T-helper 1 cell treated with Interleukin-12 subunit alpha and Interleukin-12 subunit beta and Interleukin-4 antibody, amounts not matched to agents 30 μg/mL and 1 μg/mL, for 36 hours (primary cell): ENCODE data around the gene CLRN2.
"Not testable (repeated sequence)": the region's sequence is repeated elsewhere in the genome, so short reads cannot be mapped to it uniquely, and the experiment has no call there.

Experiments used
- H3K27ac Mint-ChIP-seq: one replicate; pipeline ENCODE4 v1.8.0; 2021; ENCODE audit warnings: mild to moderate bottlenecking, mixed read lengths
- H3K27me3 Mint-ChIP-seq: one replicate; pipeline ENCODE4 v1.8.0; 2021; ENCODE audit warnings: low read depth, mixed read lengths
- H3K36me3 Mint-ChIP-seq: one replicate; pipeline ENCODE4 v1.8.0; 2021; ENCODE audit warnings: low read depth, mixed read lengths
- H3K4me1 Mint-ChIP-seq: one replicate; pipeline ENCODE4 v1.8.0; 2021; ENCODE audit warnings: low read depth, mixed read lengths
- H3K4me3 Mint-ChIP-seq: one replicate; pipeline ENCODE4 v1.8.0; 2021; ENCODE audit warnings: mild to moderate bottlenecking, moderate library complexity, mixed read lengths
- H3K9me3 Mint-ChIP-seq: one replicate; pipeline ENCODE4 v1.8.0; 2021; ENCODE audit warnings: mixed read lengths

Gene CLRN2

DNA sequence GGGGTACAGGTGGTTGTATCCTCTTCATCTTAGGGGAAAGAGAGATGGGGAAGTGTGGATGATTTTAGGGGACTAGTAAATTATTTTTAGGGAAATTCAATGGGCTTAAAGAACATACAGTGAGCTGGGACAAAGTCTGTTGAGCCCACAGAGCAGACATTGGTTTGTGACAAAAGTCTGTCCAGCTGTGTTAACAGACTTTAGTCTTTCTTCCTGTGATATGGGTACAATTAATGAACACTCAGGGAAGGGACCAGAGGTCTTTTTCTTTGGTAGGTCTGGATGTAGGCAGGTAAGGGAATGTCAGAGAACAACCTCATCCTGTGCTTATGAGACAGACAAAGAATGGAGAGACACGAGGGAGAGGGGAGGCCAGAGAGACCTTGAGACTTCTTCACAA, 2.0 kb downstream of the CLRN2 start:
- H3K9me3 Mint-ChIP-seq = no peaks in the 10 kb centered on the region
- H3K36me3 Mint-ChIP-seq = no peaks in the 10 kb centered on the region
- no peak overlapping the region for H3K4me3 Mint-ChIP-seq
- H3K27ac Mint-ChIP-seq = no peak overlapping the region
- H3K27me3 Mint-ChIP-seq = peaks cover 25% of the 10 kb centered on the region
- H3K4me1 Mint-ChIP-seq = peaks cover 7% of the 10 kb centered on the region

DNA sequence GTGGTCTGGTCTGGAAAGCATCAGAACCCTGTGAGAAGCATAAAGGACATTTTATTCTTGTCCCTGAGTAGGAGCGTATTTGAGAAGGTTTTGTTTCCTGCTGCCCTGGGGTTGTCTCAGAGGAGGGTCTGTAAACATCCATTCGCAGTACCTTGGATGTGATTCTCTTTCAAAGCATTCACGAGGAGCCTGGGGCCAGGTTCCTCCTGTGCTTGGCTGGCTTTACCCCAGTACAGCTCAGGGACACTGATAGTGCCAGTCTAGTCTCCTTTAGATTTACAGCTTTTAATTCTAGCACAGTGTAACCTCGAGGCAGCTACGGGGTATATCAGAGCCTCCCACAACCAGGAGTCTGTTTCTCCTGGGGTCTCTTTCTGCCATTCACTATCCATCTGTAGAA, 2.7 kb downstream of the CLRN2 start:
- peaks cover 26% of the 10 kb centered on the region for H3K27me3 Mint-ChIP-seq

DNA sequence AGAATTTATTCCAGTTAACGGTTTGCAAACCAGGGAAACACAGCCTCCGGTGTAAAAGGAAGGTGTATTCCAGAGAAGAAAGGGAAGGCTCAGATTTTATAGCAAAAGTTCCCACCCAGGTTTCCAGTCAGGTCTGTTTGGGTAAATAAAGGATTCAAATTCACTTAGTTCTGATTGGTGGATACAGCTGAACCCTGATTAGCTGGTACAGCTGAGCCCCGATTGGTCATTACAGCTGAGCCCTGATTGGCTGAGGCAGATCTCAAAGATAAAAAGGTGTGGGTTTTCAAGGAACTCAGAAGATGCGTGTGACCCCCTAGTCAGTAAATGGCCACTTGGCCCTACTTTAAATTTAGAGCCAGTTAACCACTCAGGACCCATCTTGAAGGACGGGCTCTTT, 6.6 kb downstream of the CLRN2 start:
- Mint-ChIP-seq H3K4me3 (no peak overlapping the region), H3K9me3 (no peaks in the 10 kb centered on the region), H3K27me3 (peaks cover 28% of the 10 kb centered on the region), H3K4me1 (no peaks in the 10 kb centered on the region), H3K27ac (no peak overlapping the region), H3K36me3 (no peaks in the 10 kb centered on the region)

More for the DNA sequence above, 2.7 kb downstream of the CLRN2 start:
- H3K36me3 Mint-ChIP-seq = no peaks in the 10 kb centered on the region
- H3K4me1 Mint-ChIP-seq = peaks cover 2% of the 10 kb centered on the region
- no peak overlapping the region for H3K4me3 Mint-ChIP-seq
- H3K27ac Mint-ChIP-seq = no peak overlapping the region
- no peaks in the 10 kb centered on the region for H3K9me3 Mint-ChIP-seq

DNA sequence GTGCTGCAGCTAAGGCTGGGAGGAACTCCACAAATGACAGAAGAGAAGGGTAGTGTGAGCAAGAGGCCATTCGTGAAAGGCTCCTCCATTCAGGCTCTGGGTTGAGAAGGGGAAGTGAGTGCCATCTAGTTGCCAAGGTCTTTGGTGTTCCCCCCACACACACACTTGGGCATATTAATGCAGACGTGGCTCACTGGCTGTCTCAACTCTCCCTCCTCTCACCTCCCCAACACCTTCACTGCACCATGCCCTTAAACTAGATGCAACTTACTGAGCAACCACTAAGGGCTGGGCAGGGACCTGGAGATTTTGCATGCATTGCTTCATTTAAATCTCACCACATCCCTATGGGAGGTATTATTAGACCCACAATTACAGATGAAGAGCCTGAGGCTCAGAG, 8.7 kb downstream of the CLRN2 start:
- H3K27me3 Mint-ChIP-seq = peaks cover 24% of the 10 kb centered on the region

DNA sequence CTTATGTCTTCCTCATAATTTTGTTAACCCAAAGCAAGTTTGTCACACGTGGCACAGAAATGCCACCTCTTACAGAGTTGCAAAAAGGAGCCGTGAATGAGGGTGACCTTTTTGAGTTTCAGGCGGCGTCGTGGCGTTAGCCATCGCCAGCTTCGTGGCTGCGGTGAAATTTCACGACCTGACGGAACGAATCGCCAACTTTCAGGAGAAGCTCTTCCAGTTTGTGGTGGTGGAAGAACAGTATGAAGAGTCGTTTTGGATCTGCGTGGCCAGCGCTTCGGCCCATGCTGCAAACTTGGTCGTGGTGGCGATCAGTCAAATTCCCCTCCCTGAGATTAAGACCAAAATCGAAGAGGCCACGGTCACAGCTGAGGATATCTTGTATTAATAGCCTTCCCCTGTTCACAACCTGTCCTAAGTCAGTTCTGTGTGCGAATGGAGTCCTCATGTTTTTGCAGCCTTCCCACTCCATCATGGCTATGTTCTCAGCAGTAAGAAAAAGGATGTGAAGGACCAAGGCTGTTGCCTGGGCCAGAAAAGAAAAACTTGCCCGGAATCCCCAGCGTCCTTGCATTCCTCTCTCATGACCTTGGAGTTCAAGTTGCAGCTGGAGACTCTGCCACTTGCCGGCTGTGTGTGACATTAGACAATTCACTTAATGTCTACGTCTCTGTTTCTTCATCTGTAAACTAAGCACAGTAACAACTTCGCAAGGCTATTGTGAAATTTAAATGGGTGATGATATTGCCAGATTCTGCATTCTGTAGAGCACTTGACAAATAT, 11.9 kb downstream of the CLRN2 start:
- H3K9me3 Mint-ChIP-seq = no peaks in the 10 kb centered on the region
- H3K4me3 Mint-ChIP-seq = no peak overlapping the region
- no peaks in the 10 kb centered on the region for H3K4me1 Mint-ChIP-seq
- no peak overlapping the region for H3K27ac Mint-ChIP-seq
- H3K27me3 Mint-ChIP-seq = peaks cover 17% of the 10 kb centered on the region
- H3K36me3 Mint-ChIP-seq = no peaks in the 10 kb centered on the region

More for the DNA sequence above, 8.7 kb downstream of the CLRN2 start:
- no peak overlapping the region for H3K4me3 Mint-ChIP-seq
- H3K27ac Mint-ChIP-seq = no peak overlapping the region
- H3K36me3 Mint-ChIP-seq = no peaks in the 10 kb centered on the region
- no peaks in the 10 kb centered on the region for H3K4me1 Mint-ChIP-seq
- H3K9me3 Mint-ChIP-seq = no peaks in the 10 kb centered on the region

DNA sequence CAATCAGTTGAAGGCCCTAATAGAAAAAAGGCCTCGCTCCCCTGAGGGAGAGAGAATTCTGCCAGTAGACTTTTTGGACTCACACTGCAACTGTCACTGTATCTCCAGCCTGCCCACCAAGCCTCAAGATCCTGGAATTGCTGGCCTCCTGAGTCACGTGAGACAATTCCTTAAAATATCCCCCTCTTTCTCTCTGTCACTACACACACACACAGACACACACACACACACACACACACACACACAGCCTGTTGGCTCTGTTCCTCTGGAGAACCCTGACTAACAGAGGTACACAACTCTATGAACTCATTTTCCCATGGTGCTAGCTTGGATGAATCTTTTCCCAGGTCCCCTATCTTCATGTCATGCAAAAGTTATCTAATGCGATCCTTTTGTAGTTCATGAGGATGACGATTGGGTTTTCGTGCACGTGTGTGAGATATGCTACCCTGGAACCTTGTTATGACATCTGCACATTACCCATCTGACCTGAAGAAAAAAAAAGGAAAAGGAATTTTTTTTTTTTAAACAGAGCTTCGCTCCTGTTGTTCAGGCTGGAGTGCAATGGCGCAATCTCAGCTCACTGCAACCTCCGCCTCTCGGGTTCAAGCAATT, 13.7 kb downstream of the CLRN2 start:
- Mint-ChIP-seq H3K4me1 (no peaks in the 10 kb centered on the region), H3K4me3 (no peak overlapping the region), H3K9me3 (no peaks in the 10 kb centered on the region), H3K27me3 (peaks cover 14% of the 10 kb centered on the region), H3K27ac (no peak overlapping the region), H3K36me3 (no peaks in the 10 kb centered on the region)

DNA sequence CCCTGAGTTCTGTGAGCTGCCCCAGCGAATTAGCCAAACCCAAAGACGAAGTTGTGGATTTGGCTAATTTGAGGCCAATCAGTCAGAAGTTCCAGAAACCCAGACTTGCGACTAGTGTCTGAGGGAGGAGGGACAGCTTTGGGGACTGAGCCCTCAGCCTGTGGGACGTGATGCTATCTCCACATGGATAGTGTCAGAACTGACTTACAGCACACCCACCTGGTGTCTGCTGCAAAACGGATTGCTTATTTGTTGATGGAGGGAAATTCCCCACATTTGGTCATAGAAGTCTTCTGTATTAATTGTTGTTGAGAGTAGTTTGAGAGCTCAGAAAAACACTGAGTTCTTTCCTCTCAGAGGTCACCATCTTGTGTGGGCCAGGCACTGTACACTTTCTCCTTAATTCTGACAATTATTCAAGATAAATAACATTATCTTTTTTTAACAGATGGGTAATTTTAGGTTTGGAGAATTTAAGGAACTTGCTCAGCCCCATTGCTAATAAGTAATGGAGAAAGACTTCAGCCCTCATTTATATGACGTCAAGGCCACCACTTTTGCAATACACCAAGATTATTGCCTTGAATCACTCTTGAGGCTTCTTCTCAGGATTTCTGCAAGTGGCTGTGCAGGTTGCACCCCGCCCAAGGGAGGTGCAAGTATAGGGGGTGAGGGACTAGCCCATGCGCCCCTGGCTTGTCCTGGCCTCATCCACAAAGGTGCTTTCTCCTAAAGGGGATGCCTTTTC, 16.7 kb downstream of the CLRN2 start:
- no peaks in the 10 kb centered on the region for H3K36me3 Mint-ChIP-seq
- H3K4me3 Mint-ChIP-seq = no peak overlapping the region
- H3K4me1 Mint-ChIP-seq = no peaks in the 10 kb centered on the region
- H3K27ac Mint-ChIP-seq = no peak overlapping the region
- H3K27me3 Mint-ChIP-seq = peaks cover 6% of the 10 kb centered on the region
- H3K9me3 Mint-ChIP-seq = no peaks in the 10 kb centered on the region

DNA sequence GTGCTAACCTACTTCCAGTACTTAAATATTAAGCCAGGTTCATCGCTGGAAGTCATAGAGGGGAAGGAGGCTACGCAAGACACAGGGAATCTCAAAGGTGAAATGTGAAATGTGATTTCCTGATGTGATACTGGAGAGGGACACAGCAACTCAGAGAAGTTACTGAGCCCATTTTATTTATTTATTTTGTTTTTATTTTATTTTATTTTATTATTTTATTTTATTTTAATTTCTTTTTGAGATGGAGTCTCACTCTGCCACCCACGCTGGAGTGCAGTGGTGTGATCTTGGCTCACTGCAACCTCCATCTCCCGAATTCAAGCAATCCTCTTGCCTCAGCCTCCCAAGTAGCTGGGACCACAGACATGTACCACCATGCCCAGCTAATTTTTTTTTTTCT, 19.7 kb downstream of the CLRN2 start:
- Mint-ChIP-seq H3K4me3 (no peak overlapping the region), H3K9me3 (no peaks in the 10 kb centered on the region), H3K27ac (no peak overlapping the region), H3K4me1 (no peaks in the 10 kb centered on the region), H3K36me3 (no peaks in the 10 kb centered on the region), H3K27me3 (peaks cover 5% of the 10 kb centered on the region)

DNA sequence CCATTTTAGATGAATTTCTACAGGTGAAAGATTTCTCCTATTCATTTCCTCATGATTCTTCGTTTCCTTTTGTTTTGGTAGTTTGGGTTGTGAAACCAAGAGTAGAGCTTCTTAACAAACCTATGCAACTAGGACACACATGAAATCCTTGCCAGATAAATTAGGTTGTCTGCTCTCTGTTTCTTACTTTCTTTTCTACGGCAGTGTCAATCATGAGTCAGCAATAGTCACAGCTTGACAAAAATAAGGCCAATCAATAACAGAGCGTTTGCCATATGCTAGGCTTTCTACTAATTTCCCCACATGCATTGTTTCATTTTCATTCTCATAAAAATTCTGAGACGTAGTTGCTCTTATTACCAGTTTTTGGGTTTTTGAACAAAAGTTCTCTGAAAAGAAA, 20.3 kb downstream of the CLRN2 start:
- Mint-ChIP-seq H3K36me3 (no peaks in the 10 kb centered on the region), H3K27ac (no peak overlapping the region), H3K9me3 (no peaks in the 10 kb centered on the region), H3K4me1 (no peaks in the 10 kb centered on the region), H3K27me3 (peaks cover 11% of the 10 kb centered on the region), H3K4me3 (no peak overlapping the region)

DNA sequence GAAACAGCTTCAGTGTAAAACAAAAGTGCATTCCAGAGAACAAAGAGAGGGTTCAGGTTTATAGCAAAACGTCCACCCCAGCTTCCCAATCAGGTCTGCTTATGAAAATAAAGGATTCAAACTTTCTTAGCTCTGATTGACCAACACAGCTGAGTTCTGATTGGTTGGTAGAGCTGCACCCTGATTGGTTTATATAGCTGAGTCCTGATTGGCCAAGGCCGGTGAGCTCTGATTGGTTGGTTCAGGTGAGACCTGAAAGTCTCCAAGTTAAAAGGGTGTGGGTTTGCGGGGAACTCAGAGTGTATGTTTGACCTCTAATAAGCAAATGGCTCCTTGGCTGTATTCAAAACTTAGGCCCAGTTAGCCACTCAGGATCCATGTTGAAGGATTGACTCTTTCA, 20.9 kb downstream of the CLRN2 start:
- H3K36me3 Mint-ChIP-seq = no peaks in the 10 kb centered on the region
- no peaks in the 10 kb centered on the region for H3K9me3 Mint-ChIP-seq
- H3K27me3 Mint-ChIP-seq = peaks cover 12% of the 10 kb centered on the region
- H3K4me1 Mint-ChIP-seq = no peaks in the 10 kb centered on the region
- H3K4me3 Mint-ChIP-seq = no peak overlapping the region
- no peak overlapping the region for H3K27ac Mint-ChIP-seq

DNA sequence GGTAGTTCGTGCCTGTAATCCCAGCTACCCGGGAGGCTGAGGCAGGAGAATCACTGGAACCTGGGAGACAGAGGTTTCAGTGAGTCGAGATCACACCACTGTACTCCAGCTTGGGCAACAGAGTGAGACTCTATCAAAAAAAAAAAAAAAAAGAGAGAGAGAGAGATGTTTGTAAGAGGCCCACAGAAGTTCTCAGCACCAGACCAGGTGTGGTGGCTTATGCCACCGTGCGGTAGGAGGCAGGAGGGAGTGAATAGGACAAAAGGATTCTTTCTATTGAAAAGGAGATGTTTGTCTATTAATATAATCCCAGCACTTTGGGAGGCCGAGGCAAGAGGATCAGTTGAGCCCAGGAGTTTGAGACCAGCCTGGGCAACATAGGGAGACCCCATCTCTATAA, 22.1 kb downstream of the CLRN2 start:
- not testable (repeated sequence) for H3K36me3 Mint-ChIP-seq, H3K9me3 Mint-ChIP-seq, H3K4me3 Mint-ChIP-seq, H3K27ac Mint-ChIP-seq, H3K4me1 Mint-ChIP-seq
- H3K27me3 Mint-ChIP-seq = peaks cover 11% of the 10 kb centered on the region

DNA sequence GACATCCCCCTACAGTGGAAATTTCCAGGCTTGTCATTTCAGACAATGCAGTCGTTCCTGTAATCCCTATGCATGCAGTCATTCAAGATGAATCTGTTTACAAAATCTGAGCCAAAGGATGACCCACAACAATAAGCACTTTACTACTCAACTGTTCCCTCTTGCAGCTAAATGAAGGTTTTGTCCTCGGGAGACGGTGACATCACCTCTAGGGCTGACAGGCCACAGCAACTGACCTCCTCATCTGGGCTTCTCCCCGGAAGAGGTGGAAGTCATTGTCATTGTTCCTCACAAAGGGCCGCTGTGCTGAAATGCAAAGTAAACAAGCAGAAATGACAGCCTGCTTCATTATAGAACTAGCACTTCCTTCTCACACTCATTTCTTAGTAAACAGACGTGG, 29.2 kb downstream of the CLRN2 start:
- Mint-ChIP-seq H3K27me3 (peaks cover 21% of the 10 kb centered on the region), H3K36me3 (no peaks in the 10 kb centered on the region), H3K4me3 (no peak overlapping the region), H3K4me1 (no peaks in the 10 kb centered on the region), H3K27ac (no peak overlapping the region), H3K9me3 (no peaks in the 10 kb centered on the region)

DNA sequence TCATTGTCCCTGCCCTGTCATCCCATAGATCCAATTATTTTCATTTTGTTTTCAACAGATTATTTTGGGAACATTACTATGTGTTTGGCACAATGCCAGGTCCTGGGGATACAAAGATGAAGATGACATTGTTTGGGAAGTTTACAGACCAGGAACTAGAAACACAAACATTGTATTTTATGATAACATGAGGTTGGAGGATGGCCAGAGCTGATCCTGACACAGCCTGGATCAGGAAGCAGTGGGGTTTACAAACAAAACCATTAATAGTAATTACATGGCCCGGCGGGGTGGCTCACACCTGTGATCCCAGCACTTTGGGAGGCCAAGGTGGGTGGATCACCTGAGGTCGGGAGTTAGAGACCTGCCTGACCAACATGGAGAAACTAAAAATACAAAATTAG, 29.9 kb downstream of the CLRN2 start:
- H3K9me3 Mint-ChIP-seq = no peaks in the 10 kb centered on the region
- H3K36me3 Mint-ChIP-seq = no peaks in the 10 kb centered on the region
- peaks cover 18% of the 10 kb centered on the region for H3K27me3 Mint-ChIP-seq
- H3K4me3 Mint-ChIP-seq = no peak overlapping the region
- no peaks in the 10 kb centered on the region for H3K4me1 Mint-ChIP-seq
- H3K27ac Mint-ChIP-seq = no peak overlapping the region

DNA sequence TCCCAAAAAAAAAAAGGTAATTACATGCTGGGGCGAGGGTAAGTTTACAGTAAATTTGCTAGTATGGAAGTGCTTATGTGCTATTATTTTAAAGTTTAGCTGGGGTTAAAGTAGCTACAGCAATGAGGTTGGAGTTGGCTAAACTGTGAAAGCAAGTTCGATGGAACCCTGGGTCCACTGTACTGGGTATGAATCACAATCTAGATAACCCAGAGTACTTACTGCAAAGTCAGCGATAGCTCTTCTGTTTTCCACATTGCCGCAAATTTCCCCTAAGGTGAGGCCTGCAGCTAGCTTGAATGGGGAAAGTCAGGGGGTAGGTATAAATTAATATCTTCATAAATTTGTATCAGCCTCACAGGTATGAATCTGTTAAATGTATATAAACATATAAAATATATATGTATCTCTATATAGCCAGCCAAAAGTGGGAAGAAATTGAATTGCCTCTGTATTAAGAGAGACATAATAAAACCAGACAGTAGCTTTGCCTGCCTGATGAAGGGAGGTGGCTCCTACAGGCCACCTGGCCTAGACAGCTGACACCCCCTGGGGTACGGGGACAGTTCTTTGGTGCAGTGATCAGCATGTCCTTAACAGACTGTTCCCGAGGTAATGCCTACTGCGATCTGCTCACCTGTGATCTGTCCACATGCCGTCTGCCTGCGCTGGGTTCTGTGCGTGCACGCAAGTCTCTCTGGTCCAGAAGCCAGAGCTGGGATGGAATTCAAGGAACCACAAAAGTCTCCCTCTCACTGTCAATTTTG, 30.6 kb downstream of the CLRN2 start:
- no peaks in the 10 kb centered on the region for H3K9me3 Mint-ChIP-seq
- H3K36me3 Mint-ChIP-seq = no peaks in the 10 kb centered on the region
- no peak overlapping the region for H3K27ac Mint-ChIP-seq
- H3K27me3 Mint-ChIP-seq = peaks cover 12% of the 10 kb centered on the region
- no peak overlapping the region for H3K4me3 Mint-ChIP-seq
- H3K4me1 Mint-ChIP-seq = no peaks in the 10 kb centered on the region
